Thyroid gland (tissue), 4 donors: ENCODE measurements around the gene LSM8.

Experiments used
- CTCF ChIP-seq, 6 experiments: fragments of 200-600 bp in 3 of 6; fragments of 450-650 bp in 3 of 6; sonication (generic) in 3 of 6; IDR thresholded peaks; one replicate each; pipeline ENCODE4 v1.5.1; 2016 to 2019; ENCODE audit warnings: antibody characterized with exemption in 6 of 6, mild to moderate bottlenecking in 2 of 6, inconsistent platforms in 1 of 6, moderate library complexity in 1 of 6
- POLR2A ChIP-seq, 2 donors: fragments of 450-650 bp; IDR thresholded peaks; one replicate each; pipeline ENCODE4 v1.6.1; 2017; ENCODE audit warnings: antibody characterized with exemption in 2 of 2, mild to moderate bottlenecking in 2 of 2, moderate library complexity in 1 of 2

- TF ChIP-seq CTCF (IDR thresholded peaks at IDR 0.05), result no peak
- TF ChIP-seq POLR2A (IDR thresholded peaks at IDR 0.05), result no peak
Observed at GRCh38 chr7:118220583-118220982, 36.6 kb downstream of the LSM8 start.
